Measurements from ENCODE around the gene SLC22A13.
"Not testable (repeated sequence)": the region's sequence is repeated elsewhere in the genome, so short reads cannot be mapped to it uniquely, and the experiment has no call there.

GRCh38 chr3:38289286-38290217 lies 23.9 kb downstream of the SLC22A13 start:
- not testable (repeated sequence) for TF ChIP-seq CTCF, POLR2A (IDR thresholded peaks at IDR 0.05)
